ENCODE measurements around the gene MYO3B.

The MYO3B gene

GRCh38 chr2:170396799-170397459 lies 219.0 kb downstream of the MYO3B start:
- TF ChIP-seq ZNF654 (tag by site-specific recombination; IDR thresholded peaks at IDR 0.05; ENCODE audit: low read depth) (peak; percentile 45), ZNF776 (tag by site-specific recombination; IDR thresholded peaks at IDR 0.05; ENCODE audit: borderline replicate concordance) (no peak), ZNF302 (tag by site-specific recombination; IDR thresholded peaks at IDR 0.05; ENCODE audit: low read depth) (no peak), ZNF140 (tag by site-specific recombination; IDR thresholded peaks at IDR 0.05) (no peak), ZBTB8A (tag by site-specific recombination; IDR thresholded peaks at IDR 0.05) (no peak), ZNF701 (tag by site-specific recombination; IDR thresholded peaks at IDR 0.05) (no peak)
- TF ChIP-seq, protein P1, sequence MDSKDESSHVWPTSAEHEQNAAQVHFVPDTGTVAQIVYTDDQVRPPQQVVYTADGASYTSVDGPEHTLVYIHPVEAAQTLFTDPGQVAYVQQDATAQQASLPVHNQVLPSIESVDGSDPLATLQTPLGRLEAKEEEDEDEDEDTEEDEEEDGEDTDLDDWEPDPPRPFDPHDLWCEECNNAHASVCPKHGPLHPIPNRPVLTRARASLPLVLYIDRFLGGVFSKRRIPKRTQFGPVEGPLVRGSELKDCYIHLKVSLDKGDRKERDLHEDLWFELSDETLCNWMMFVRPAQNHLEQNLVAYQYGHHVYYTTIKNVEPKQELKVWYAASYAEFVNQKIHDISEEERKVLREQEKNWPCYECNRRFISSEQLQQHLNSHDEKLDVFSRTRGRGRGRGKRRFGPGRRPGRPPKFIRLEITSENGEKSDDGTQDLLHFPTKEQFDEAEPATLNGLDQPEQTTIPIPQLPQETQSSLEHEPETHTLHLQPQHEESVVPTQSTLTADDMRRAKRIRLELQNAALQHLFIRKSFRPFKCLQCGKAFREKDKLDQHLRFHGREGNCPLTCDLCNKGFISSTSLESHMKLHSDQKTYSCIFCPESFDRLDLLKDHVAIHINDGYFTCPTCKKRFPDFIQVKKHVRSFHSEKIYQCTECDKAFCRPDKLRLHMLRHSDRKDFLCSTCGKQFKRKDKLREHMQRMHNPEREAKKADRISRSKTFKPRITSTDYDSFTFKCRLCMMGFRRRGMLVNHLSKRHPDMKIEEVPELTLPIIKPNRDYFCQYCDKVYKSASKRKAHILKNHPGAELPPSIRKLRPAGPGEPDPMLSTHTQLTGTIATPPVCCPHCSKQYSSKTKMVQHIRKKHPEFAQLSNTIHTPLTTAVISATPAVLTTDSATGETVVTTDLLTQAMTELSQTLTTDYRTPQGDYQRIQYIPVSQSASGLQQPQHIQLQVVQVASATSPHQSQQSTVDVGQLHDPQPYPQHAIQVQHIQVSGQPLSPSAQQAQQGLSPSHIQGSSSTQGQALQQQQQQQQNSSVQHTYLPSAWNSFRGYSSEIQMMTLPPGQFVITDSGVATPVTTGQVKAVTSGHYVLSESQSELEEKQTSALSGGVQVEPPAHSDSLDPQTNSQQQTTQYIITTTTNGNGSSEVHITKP (tag by site-specific recombination; IDR thresholded peaks at IDR 0.05) = peak; percentile 42; the same call in 1 of the 2 replicates
- TF ChIP-seq, protein P2, sequence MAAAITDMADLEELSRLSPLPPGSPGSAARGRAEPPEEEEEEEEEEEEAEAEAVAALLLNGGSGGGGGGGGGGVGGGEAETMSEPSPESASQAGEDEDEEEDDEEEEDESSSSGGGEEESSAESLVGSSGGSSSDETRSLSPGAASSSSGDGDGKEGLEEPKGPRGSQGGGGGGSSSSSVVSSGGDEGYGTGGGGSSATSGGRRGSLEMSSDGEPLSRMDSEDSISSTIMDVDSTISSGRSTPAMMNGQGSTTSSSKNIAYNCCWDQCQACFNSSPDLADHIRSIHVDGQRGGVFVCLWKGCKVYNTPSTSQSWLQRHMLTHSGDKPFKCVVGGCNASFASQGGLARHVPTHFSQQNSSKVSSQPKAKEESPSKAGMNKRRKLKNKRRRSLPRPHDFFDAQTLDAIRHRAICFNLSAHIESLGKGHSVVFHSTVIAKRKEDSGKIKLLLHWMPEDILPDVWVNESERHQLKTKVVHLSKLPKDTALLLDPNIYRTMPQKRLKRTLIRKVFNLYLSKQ (tag by site-specific recombination; IDR thresholded peaks at IDR 0.05; ENCODE audit: borderline replicate concordance) = no peak
- TF ChIP-seq, protein P3, sequence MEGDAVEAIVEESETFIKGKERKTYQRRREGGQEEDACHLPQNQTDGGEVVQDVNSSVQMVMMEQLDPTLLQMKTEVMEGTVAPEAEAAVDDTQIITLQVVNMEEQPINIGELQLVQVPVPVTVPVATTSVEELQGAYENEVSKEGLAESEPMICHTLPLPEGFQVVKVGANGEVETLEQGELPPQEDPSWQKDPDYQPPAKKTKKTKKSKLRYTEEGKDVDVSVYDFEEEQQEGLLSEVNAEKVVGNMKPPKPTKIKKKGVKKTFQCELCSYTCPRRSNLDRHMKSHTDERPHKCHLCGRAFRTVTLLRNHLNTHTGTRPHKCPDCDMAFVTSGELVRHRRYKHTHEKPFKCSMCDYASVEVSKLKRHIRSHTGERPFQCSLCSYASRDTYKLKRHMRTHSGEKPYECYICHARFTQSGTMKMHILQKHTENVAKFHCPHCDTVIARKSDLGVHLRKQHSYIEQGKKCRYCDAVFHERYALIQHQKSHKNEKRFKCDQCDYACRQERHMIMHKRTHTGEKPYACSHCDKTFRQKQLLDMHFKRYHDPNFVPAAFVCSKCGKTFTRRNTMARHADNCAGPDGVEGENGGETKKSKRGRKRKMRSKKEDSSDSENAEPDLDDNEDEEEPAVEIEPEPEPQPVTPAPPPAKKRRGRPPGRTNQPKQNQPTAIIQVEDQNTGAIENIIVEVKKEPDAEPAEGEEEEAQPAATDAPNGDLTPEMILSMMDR (tag by site-specific recombination; IDR thresholded peaks at IDR 0.05) = no peak
- Histone ChIP-seq H3K4me3 (ENCODE audit: low read depth, low read length) (no peak overlapping the region), H3K4me1 (ENCODE audit: control insufficient read depth, insufficient read depth, low read length) (no peaks in the 10 kb centered on the region), H3K36me3 (ENCODE audit: control insufficient read depth in 2 of 2, insufficient read depth in 1 of 2, low read length in 2 of 2) (no peaks in the 10 kb centered on the region), H3K27ac (ENCODE audit: extremely low read depth, low read depth, low read length) (no peak overlapping the region), H3K9me3 (ENCODE audit: control insufficient read depth, insufficient read depth, low read depth, low read length) (no peaks in the 10 kb centered on the region)
- ChIA-PET POLR2A (no interaction called here), CTCF (interaction anchor here (0.6 to 7.7 kb wide), 15 partner anchors 12 to 419 kb away, joined by 3 to 56 read pairs (median 4); partner anchors contain the start of gene GAD1)

DNA sequence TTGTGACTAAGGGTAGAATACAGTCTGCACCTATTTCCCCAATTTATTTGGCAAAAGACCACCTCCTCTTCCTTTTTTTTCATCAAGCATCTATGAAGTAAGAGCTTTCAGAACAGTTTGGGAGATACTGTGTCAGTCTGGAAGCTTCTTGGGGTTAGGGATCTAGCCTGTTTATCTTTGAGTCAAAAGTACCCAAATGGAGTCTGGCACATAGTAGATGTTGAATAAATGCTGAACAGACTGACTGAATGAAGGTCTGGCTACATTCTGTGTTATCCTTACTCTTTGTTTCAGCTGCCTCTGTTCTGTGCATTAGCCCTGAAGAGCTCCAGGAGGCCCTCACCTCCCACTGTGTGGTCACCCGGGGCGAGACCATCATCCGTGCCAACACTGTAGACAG lies 223.2 kb downstream of the MYO3B start:
- TF ChIP-seq ZNF544 (tag by site-specific recombination; IDR thresholded peaks at IDR 0.05) (no peak), ZNF626 (tag by site-specific recombination; IDR thresholded peaks at IDR 0.05) (no peak), ZNF26 (tag by site-specific recombination; IDR thresholded peaks at IDR 0.05) (no peak), ZNF629 (tag by site-specific recombination; IDR thresholded peaks at IDR 0.05) (no peak), ZNF792 (tag by site-specific recombination; IDR thresholded peaks at IDR 0.05) (no peak), ZNF19 (tag by site-specific recombination; IDR thresholded peaks at IDR 0.05; ENCODE audit: low read depth) (no peak), KLF9 (tag by site-specific recombination; IDR thresholded peaks at IDR 0.05; ENCODE audit: low read depth) (no peak), KLF10 (tag by site-specific recombination; IDR thresholded peaks at IDR 0.05) (no peak), ZFHX2 (tag by site-specific recombination; conservative IDR thresholded peaks at IDR 0.05) (no peak), MEIS1 (CRISPR knock-in tag; IDR thresholded peaks at IDR 0.05; ENCODE audit: borderline replicate concordance) (no peak), ZNF248 (tag by site-specific recombination; IDR thresholded peaks at IDR 0.05) (no peak), ZNF146 (tag by site-specific recombination; IDR thresholded peaks at IDR 0.05) (no peak)
- TF ChIP-seq, protein P4, sequence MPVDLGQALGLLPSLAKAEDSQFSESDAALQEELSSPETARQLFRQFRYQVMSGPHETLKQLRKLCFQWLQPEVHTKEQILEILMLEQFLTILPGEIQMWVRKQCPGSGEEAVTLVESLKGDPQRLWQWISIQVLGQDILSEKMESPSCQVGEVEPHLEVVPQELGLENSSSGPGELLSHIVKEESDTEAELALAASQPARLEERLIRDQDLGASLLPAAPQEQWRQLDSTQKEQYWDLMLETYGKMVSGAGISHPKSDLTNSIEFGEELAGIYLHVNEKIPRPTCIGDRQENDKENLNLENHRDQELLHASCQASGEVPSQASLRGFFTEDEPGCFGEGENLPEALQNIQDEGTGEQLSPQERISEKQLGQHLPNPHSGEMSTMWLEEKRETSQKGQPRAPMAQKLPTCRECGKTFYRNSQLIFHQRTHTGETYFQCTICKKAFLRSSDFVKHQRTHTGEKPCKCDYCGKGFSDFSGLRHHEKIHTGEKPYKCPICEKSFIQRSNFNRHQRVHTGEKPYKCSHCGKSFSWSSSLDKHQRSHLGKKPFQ (tag by site-specific recombination; IDR thresholded peaks at IDR 0.05) = no peak
- TF ChIP-seq, protein P5, sequence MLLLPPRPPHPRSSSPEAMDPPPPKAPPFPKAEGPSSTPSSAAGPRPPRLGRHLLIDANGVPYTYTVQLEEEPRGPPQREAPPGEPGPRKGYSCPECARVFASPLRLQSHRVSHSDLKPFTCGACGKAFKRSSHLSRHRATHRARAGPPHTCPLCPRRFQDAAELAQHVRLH (tag by site-specific recombination; IDR thresholded peaks at IDR 0.05) = no peak
- Histone ChIP-seq H3K4me3 (ENCODE audit: low read depth, low read length) (no peak overlapping the region), H3K27ac (ENCODE audit: extremely low read depth, low read depth, low read length) (no peak overlapping the region), H3K36me3 (ENCODE audit: control insufficient read depth in 2 of 2, insufficient read depth in 1 of 2, low read length in 2 of 2) (no peaks in the 10 kb centered on the region), H3K4me1 (ENCODE audit: control insufficient read depth, insufficient read depth, low read length) (no peaks in the 10 kb centered on the region), H3K9me3 (ENCODE audit: control insufficient read depth, insufficient read depth, low read depth, low read length) (no peaks in the 10 kb centered on the region)
- ChIA-PET POLR2A (no interaction called here), CTCF (interaction anchor here (0.6 to 7.7 kb wide), 5 partner anchors 8 to 291 kb away, joined by 3 to 56 read pairs (median 5); no protein-coding TSS in a partner anchor)

All from HEK293 (cell line).